SK-N-SH treated with all-trans-retinoic acid at 6 μM for 48 hours (cell line): ENCODE data around the gene JPH3.

ENCODE experiments used
- ARNTL ChIP-seq: fragments of 450-650 bp; formaldehyde crosslinking; IDR thresholded peaks from 2 replicates; pipeline ENCODE4 v1.5.0; 2020; ENCODE audit warnings: low read depth, mild to moderate bottlenecking, moderate library complexity, borderline replicate concordance
- BACH2 ChIP-seq: fragments of 250-450 bp; sonication (Bioruptor Pico); IDR thresholded peaks from 2 replicates; pipeline ENCODE4 v1.9.0; 2021; ENCODE audit warnings: mild to moderate bottlenecking, borderline replicate concordance
- CSRNP3 ChIP-seq: fragments of 250-450 bp; sonication (Bioruptor Pico); IDR thresholded peaks from 2 replicates; pipeline ENCODE4 v1.5.1; 2021; ENCODE audit warnings: mild to moderate bottlenecking, moderate library complexity
- GLIS3 ChIP-seq: fragments of 250-450 bp; sonication (Bioruptor Pico); IDR thresholded peaks from 2 replicates; pipeline ENCODE4 v1.5.0; 2020; ENCODE audit warnings: mild to moderate bottlenecking, moderate library complexity
- ISL1 ChIP-seq: fragments of 250-450 bp; sonication (Bioruptor Pico); IDR thresholded peaks from 2 replicates; pipeline ENCODE4 v2.1.2; 2022; ENCODE audit warnings: mild to moderate bottlenecking, moderate library complexity
- OSR1 ChIP-seq: fragments of 250-450 bp; sonication (Bioruptor Pico); IDR thresholded peaks from 2 replicates; pipeline ENCODE4 v1.8.0; 2022; ENCODE audit warnings: moderate library complexity, mild to moderate bottlenecking, inconsistent platforms
- PATZ1 ChIP-seq: fragments of 250-450 bp; sonication (Bioruptor Pico); IDR thresholded peaks from 2 replicates; pipeline ENCODE4 v1.8.0; 2020; ENCODE audit warnings: mild to moderate bottlenecking, moderate library complexity, borderline replicate concordance
- RARB ChIP-seq: fragments of 250-450 bp; sonication (Bioruptor Pico); IDR thresholded peaks from 2 replicates; pipeline ENCODE4 v1.8.0; 2021; ENCODE audit warnings: mild to moderate bottlenecking, moderate library complexity
- TSHZ2 ChIP-seq: fragments of 250-450 bp; sonication (Bioruptor Pico); IDR thresholded peaks from 2 replicates; pipeline ENCODE4 v1.5.0; 2020; ENCODE audit warnings: mild to moderate bottlenecking, moderate library complexity
- ZFP3 ChIP-seq: fragments of 250-450 bp; sonication (Bioruptor Pico); IDR thresholded peaks from 2 replicates; pipeline ENCODE4 v1.5.0; 2020; ENCODE audit warnings: mild to moderate bottlenecking, moderate library complexity
- ZFP30 ChIP-seq: fragments of 450-650 bp; formaldehyde crosslinking; IDR thresholded peaks from 2 replicates; pipeline ENCODE4 v1.5.0; 2022; ENCODE audit warnings: mild to moderate bottlenecking, moderate library complexity
- ZNF8 ChIP-seq: fragments of 450-650 bp; formaldehyde crosslinking; IDR thresholded peaks from 2 replicates; pipeline ENCODE4 v1.5.0; 2020; ENCODE audit warnings: mild to moderate bottlenecking, moderate library complexity

GRCh38 chr16:87593710-87594258, 8.5 kb upstream of the JPH3 start:
- TF ChIP-seq TSHZ2 (CRISPR knock-in tag) (no peak), PATZ1 (CRISPR knock-in tag) (no peak), ISL1 (CRISPR knock-in tag) (no peak), RARB (CRISPR knock-in tag) (no peak), CSRNP3 (CRISPR knock-in tag) (no peak), OSR1 (CRISPR knock-in tag) (no peak), GLIS3 (CRISPR knock-in tag) (no peak), ZNF8 (CRISPR knock-in tag) (no peak), ARNTL (CRISPR knock-in tag) (no peak), ZFP30 (no peak), ZFP3 (CRISPR knock-in tag) (no peak), BACH2 (no peak)
